ENCODE data around the gene R3HDM2.
A peak's percentile ranks its signal among the peaks of the same experiment; 100 is the strongest.

R3HDM2 gene

GRCh38 chr12:57430931-57431566 lies at the start of gene R3HDM2:
R3HDM2 (minus strand) TSS chr12:57431043; CDS start chr12:57310428, 120,615 bp downstream.
- peak; percentile 71 for DNase-seq (ENCODE audit: low read depth)
- TF ChIP-seq, protein P1, sequence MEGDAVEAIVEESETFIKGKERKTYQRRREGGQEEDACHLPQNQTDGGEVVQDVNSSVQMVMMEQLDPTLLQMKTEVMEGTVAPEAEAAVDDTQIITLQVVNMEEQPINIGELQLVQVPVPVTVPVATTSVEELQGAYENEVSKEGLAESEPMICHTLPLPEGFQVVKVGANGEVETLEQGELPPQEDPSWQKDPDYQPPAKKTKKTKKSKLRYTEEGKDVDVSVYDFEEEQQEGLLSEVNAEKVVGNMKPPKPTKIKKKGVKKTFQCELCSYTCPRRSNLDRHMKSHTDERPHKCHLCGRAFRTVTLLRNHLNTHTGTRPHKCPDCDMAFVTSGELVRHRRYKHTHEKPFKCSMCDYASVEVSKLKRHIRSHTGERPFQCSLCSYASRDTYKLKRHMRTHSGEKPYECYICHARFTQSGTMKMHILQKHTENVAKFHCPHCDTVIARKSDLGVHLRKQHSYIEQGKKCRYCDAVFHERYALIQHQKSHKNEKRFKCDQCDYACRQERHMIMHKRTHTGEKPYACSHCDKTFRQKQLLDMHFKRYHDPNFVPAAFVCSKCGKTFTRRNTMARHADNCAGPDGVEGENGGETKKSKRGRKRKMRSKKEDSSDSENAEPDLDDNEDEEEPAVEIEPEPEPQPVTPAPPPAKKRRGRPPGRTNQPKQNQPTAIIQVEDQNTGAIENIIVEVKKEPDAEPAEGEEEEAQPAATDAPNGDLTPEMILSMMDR (IDR thresholded peaks at IDR 0.05; ENCODE audit: control insufficient read depth, insufficient read depth, low read depth, low read length, missing control alignments): no peak
- H3K4me3 ChIP-seq (ENCODE audit: control insufficient read depth, low read depth, low read length): peak within 1 kb of the TSS; percentile 51

- TF ChIP-seq, protein P1 (IDR thresholded peaks at IDR 0.05; ENCODE audit: control insufficient read depth, insufficient read depth, low read depth, low read length, missing control alignments): no peak
- H3K4me3 ChIP-seq (ENCODE audit: control insufficient read depth, low read depth, low read length): no peak within 1 kb of the TSS
- no peak for DNase-seq (ENCODE audit: low read depth)
Observed at GRCh38 chr12:57479376-57480115, 48.7 kb upstream of the R3HDM2 start, which contains the start of gene ARHGAP9. ARHGAP9 (minus strand) TSS chr12:57479866; CDS start chr12:57479406, 460 bp downstream.

GRCh38 chr12:57479043-57479375 lies 48.2 kb upstream of the R3HDM2 start:
- DNase-seq (ENCODE audit: low read depth): no peak
- TF ChIP-seq, protein P1 (IDR thresholded peaks at IDR 0.05; ENCODE audit: control insufficient read depth, insufficient read depth, low read depth, low read length, missing control alignments): no peak
- no peak overlapping the region for H3K4me3 ChIP-seq (ENCODE audit: control insufficient read depth, low read depth, low read length)

GRCh38 chr12:57477710-57478681 lies 47.2 kb upstream of the R3HDM2 start:
- no peak for DNase-seq (ENCODE audit: low read depth)

GRCh38 chr12:57476993-57477709 lies 46.3 kb upstream of the R3HDM2 start:
- no peak for DNase-seq (ENCODE audit: low read depth)
- TF ChIP-seq, protein P1 (IDR thresholded peaks at IDR 0.05; ENCODE audit: control insufficient read depth, insufficient read depth, low read depth, low read length, missing control alignments): no peak
- no peak overlapping the region for H3K4me3 ChIP-seq (ENCODE audit: control insufficient read depth, low read depth, low read length)

More at GRCh38 chr12:57477710-57478681, 47.2 kb upstream of the R3HDM2 start:
- H3K4me3 ChIP-seq (ENCODE audit: control insufficient read depth, low read depth, low read length): no peak overlapping the region
- TF ChIP-seq, protein P1 (IDR thresholded peaks at IDR 0.05; ENCODE audit: control insufficient read depth, insufficient read depth, low read depth, low read length, missing control alignments): no peak
